ENCODE data around the gene SYNC. TPM values are rescaled to one million over a fixed set of nuclear protein-coding genes. Genes with fewer than 3 reads are reported as not detected.

The SYNC gene
- total and polyA plus RNA-seq, 10 of the 15 experiments (the other 5 are each of a cell fraction or from before 2014, with no cell fraction given): 0.04 to 0.12 (median 0.05) TPM; not detected in 7

DNA sequence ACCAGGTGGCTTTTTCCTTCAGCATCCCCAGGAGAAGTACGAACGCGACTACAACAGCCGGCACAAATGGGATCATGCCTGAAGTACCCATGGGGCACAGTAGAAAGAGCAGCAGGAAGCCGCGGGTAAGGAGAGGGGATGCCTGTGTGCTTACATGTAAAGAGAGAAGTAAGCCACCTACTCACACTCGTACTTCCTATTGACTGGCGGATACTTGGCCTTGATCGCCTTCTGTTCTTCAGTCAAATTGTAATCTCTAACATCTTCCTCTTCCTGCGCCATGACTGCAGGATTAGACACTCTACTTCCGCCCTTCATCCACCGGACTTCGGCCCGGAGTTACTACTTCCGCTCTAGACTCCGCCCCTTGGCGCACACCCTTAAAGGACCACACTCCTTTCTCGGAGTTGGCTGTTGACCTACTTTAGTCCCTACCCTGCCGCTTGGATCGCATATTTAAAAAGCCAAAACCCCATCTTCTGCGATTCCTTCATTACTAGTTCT lies 52.3 kb downstream of the SYNC start, which contains the start of gene ZBTB8OS (continued):
- TF ChIP-seq MTA3 (IDR thresholded peaks at IDR 0.05; ENCODE audit: borderline replicate concordance, low read length) (no peak; the same call in 1 of the 2 replicates), ZNF207 (IDR thresholded peaks at IDR 0.05; ENCODE audit: borderline replicate concordance) (no peak)

- SMC1A ChIA-PET (ENCODE audit: uncharacterized antibody, unreplicated experiment): interaction anchor here (0.6 to 1.1 kb wide), 4 partner anchors 27 to 169 kb away, joined by 3 to 6 read pairs (median 4); no protein-coding TSS in a partner anchor
- peaks cover 84% of the 10 kb centered on the region for H3K79me2 ChIP-seq (ENCODE audit: control insufficient read depth, insufficient read depth, low read length)
Measured at GRCh38 chr1:32647308-32648134, 55.0 kb downstream of the SYNC start.

More at GRCh38 chr1:32647308-32648134, 55.0 kb downstream of the SYNC start:
- Histone ChIP-seq H3K36me3 (ENCODE audit: control insufficient read depth in 2 of 2, insufficient read depth in 2 of 2, low read length in 1 of 2) (peaks cover 0 to under 1% of the 10 kb centered on the region in 2 experiments; a peak in 1 of 4 replicates), H4K20me1 (ENCODE audit: control insufficient read depth, insufficient read depth) (no peaks in the 10 kb centered on the region), H3K27ac (ENCODE audit: control insufficient read depth, insufficient read depth) (peak overlapping the region; percentile 50), H3K27me3 (replicated peaks in 1 of 2; ENCODE audit: control insufficient read depth in 2 of 2, insufficient read depth in 2 of 2, low read length in 1 of 2) (no peaks in the 10 kb centered on the region), H3K4me3 (peak overlapping the region; percentile 89), H3K9ac (ENCODE audit: control insufficient read depth, insufficient read depth, low read length) (peak overlapping the region; percentile 44; the same call in 1 of the 2 replicates), H2AFZ (ENCODE audit: control insufficient read depth, low read depth, low read length) (no peak overlapping the region), H3K9me3 (replicated peaks; ENCODE audit: control insufficient read depth, insufficient read depth, low read length) (no peaks in the 10 kb centered on the region), H3K4me1 (ENCODE audit: control insufficient read depth, insufficient read depth, low read length) (peaks cover 3% of the 10 kb centered on the region; the same call in 1 of the 2 replicates), H3K4me2 (ENCODE audit: control insufficient read depth, insufficient read depth) (peak overlapping the region; percentile 77)
- FAIRE-seq (no peak), ATAC-seq (no peak), DNase-seq (ENCODE audit: low read depth, low spot score) (no peak)
- ChIA-PET POLR2A (interaction anchor here (0.6 to 0.8 kb wide), 4 partner anchors 25 to 1354 kb away, joined by 3 to 4 read pairs (median 3); no protein-coding TSS in a partner anchor), RAD21 (ENCODE audit: unreplicated experiment) (interaction anchor here (0.8 to 1.4 kb wide), 3 partner anchors 23 to 127 kb away, joined by 3 to 8 read pairs (median 3); no protein-coding TSS in a partner anchor), CTCF (interaction anchor here (1.0 to 2.0 kb wide), 3 partner anchors 20 to 127 kb away, joined by 5 to 7 read pairs (median 5); no protein-coding TSS in a partner anchor)
- TF ChIP-seq ZNF384 (IDR thresholded peaks at IDR 0.05; ENCODE audit: borderline replicate concordance, low read depth, low read length): no peak
- TF ChIP-seq STAT3 (IDR thresholded peaks at IDR 0.05; ENCODE audit: low read depth, low read length): no peak
- no peak for TF ChIP-seq CEBPB (IDR thresholded peaks at IDR 0.05; ENCODE audit: borderline replicate concordance in 1 of 2, low read depth in 2 of 2, low read length in 2 of 2)
- TF ChIP-seq RFX5 (IDR thresholded peaks at IDR 0.05; ENCODE audit: low read depth, low read length): no peak
- TF ChIP-seq, protein P1, sequence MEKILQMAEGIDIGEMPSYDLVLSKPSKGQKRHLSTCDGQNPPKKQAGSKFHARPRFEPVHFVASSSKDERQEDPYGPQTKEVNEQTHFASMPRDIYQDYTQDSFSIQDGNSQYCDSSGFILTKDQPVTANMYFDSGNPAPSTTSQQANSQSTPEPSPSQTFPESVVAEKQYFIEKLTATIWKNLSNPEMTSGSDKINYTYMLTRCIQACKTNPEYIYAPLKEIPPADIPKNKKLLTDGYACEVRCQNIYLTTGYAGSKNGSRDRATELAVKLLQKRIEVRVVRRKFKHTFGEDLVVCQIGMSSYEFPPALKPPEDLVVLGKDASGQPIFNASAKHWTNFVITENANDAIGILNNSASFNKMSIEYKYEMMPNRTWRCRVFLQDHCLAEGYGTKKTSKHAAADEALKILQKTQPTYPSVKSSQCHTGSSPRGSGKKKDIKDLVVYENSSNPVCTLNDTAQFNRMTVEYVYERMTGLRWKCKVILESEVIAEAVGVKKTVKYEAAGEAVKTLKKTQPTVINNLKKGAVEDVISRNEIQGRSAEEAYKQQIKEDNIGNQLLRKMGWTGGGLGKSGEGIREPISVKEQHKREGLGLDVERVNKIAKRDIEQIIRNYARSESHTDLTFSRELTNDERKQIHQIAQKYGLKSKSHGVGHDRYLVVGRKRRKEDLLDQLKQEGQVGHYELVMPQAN (conservative IDR thresholded peaks at IDR 0.05): no peak
- TF ChIP-seq RELB (IDR thresholded peaks at IDR 0.05; ENCODE audit: low read depth): no peak
- TF ChIP-seq SREBF1 (IDR thresholded peaks at IDR 0.05; ENCODE audit: low read length): no peak
- TF ChIP-seq, protein P2, sequence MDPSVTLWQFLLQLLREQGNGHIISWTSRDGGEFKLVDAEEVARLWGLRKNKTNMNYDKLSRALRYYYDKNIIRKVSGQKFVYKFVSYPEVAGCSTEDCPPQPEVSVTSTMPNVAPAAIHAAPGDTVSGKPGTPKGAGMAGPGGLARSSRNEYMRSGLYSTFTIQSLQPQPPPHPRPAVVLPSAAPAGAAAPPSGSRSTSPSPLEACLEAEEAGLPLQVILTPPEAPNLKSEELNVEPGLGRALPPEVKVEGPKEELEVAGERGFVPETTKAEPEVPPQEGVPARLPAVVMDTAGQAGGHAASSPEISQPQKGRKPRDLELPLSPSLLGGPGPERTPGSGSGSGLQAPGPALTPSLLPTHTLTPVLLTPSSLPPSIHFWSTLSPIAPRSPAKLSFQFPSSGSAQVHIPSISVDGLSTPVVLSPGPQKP (IDR thresholded peaks at IDR 0.05; ENCODE audit: low read depth, low read length): no peak
- TF ChIP-seq JUND (IDR thresholded peaks at IDR 0.05; ENCODE audit: low read depth, low read length): no peak
- TF ChIP-seq HCFC1 (IDR thresholded peaks at IDR 0.05; ENCODE audit: low read length): no peak
- TF ChIP-seq FOS (IDR thresholded peaks at IDR 0.05; ENCODE audit: borderline replicate concordance, extremely low read depth, insufficient read length): no peak
- TF ChIP-seq MAX (IDR thresholded peaks at IDR 0.05; ENCODE audit: low read depth, low read length): no peak
- no peak for TF ChIP-seq NR2C1 (IDR thresholded peaks at IDR 0.05)
- 3% methylated on average over 5 of the region's 6 CpGs for WGBS (ENCODE audit: insufficient coverage, insufficient replicate concordance, low lambda C conversion rate, missing lambda C conversion rate)
- BruUV-seq (replicated peaks): no TSS peak
- intact Hi-C loops (cut with micrococcal nuclease; ENCODE audit: unreplicated experiment) (no loop called here), in situ Hi-C loops (cut with MboI) (no loop called here)

Measured in GM12878 (cell line).